Activated T-cell treated with anti-CD3 and anti-CD28 coated beads for 1 hour (primary cell): Measurements from ENCODE around the gene CFAP43.

ENCODE experiments used
- DNase-seq: peaks from one replicate; pipeline ENCODE4 v3.0.0-alpha.2; 2020; ENCODE audit warnings: low read depth

CFAP43 gene

GRCh38 chr10:104231784-104232612 lies at the start of gene CFAP43:
CFAP43 (minus strand) TSS chr10:104232364; CDS start chr10:104232246, 118 bp downstream.
- peak; percentile 99 for DNase-seq

GRCh38 chr10:104281694-104282093 lies 49.5 kb upstream of the CFAP43 start:
- DNase-seq = no peak

DNA sequence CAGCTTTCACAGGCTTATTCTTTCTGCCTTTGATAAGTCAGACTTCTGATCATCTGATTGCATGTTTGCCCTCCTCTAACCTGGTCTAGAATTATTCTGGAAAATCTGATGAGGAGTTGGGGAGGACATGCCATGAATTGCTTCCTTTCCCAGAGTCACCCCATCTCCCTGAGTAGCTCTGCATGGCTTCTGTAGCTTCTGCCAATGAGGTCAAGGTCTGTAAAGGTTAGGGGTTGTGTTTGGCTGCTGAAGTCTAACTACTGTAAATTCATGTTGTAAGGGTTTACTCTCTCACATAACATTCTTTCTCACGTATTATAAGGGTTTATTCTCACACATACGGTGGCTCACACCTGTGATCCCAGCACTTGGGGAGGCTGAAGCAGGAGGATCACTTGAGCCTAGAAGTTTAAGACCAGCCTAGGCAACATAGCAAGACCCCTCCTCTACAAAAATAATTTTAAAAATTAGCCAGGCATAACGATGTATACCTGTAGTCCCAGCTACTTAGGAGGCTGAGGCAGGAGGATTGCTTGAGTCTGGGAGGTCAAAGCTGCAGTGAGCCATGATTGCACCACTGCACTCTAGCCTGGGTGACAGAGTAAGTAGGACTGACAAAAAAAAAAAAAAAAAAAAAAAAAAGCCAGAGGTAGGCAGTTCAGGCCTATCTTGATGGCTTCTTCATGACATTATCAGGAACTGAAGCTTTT lies 47.5 kb upstream of the CFAP43 start:
- no peak for DNase-seq

GRCh38 chr10:104277785-104278184 lies 45.6 kb upstream of the CFAP43 start:
- DNase-seq = no peak

DNA sequence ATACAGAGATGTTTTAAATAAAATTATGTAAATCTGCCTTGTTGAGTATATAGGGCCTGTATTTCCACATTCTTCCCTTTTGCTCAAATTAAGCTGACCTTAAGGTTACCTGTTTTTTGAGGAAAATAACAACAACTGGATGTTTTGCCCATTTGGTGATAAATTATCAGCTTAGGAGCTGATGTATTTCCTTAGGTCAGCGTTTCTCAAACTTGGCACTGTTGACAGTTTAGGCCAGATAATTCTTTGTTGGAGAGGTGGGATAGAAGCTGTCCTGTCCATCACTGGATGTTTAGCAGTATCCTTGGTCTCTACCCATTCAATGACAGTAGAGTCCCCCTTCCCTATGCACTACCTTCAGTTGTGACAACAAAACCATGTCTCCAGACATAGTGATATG lies 44.0 kb upstream of the CFAP43 start:
- DNase-seq = no peak

- peak; percentile 38 for DNase-seq
Observed at GRCh38 chr10:104274762-104275721, 42.9 kb upstream of the CFAP43 start.

- no peak for DNase-seq
Observed at GRCh38 chr10:104273899-104274575, 41.9 kb upstream of the CFAP43 start.

DNA sequence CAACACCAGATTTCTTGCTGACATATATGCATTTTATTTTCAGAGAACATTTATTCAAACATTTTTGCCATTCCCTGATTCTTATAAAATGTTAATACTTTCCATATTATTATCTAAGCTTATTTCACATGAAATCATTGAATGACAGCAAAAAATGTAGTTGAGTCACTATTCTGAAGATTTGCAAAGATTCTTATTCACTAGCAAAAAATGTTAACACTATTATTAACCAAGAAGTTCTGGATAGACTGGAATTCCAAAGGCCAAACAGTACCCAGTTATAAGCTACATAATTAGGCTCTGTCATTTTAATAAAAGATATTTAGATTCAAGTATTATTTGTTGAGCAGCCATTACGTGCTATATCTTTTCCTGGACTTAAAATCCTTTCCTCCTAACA lies 41.1 kb upstream of the CFAP43 start:
- no peak for DNase-seq

DNA sequence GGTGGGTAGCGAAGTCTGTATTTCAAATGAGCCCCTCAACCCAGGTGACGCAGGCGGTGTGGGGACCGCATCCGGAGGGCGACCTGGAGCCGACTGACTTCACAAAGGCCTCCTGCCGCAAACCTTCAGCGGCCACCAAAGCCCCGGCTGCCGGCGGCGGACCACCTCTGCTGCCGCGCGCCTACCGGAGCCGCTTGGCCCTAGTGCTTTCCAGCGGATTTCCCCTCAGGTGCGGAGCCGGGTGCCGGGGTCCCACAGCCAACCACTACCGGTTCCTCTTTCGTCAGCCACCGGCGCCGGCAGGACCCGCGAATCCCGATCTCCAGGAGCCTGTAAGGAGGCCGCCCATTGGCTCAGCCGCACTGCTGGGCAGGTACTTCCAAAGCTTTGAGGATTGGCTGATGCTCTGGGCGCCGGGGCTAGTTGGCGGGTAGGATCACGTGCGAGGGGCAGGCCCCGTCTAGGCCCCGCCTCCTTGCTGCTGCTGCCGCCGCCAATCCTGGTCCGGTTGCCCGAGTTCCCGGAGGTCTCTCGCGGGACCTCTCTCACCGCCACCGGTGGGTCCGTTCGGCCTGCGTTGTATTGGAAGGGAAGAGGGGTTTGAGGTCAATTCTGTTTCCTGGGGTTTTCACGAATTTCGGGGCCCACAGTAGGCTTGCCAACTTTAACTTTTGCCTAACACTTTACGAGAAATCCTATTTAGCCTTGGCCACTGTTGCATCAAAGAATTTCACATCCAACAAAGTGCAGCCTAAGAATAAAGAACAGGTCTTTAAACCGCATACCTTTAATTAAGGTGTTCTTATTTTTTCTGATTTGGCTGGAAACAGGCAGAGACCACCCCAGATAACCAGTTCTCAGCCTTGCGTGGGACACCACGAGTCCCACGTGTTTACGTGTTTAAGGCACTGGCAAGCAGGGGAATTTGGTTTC lies 36.8 kb upstream of the CFAP43 start, which contains the start of gene GSTO2:
GSTO2 (plus strand) TSS at position 472 of the 933 bp plus-strand sequence. CDS start 5,732 bp downstream, outside the sequence.
- peak; percentile 94 for DNase-seq

DNA sequence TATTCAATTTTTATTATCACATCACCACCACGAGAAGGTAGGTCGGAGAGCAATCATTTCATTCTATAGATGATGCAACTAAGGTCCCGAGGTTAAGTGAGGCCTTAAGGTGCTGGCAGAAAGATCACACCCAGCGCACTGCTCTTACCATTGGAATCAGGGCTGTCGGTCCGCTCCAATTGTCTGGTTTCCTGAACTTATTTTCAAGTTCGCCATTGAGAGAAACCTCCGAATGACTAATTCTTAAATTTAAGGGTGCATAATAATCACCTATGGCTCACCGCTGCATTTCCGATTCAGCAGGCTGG lies 36.2 kb upstream of the CFAP43 start:
- DNase-seq = no peak

DNA sequence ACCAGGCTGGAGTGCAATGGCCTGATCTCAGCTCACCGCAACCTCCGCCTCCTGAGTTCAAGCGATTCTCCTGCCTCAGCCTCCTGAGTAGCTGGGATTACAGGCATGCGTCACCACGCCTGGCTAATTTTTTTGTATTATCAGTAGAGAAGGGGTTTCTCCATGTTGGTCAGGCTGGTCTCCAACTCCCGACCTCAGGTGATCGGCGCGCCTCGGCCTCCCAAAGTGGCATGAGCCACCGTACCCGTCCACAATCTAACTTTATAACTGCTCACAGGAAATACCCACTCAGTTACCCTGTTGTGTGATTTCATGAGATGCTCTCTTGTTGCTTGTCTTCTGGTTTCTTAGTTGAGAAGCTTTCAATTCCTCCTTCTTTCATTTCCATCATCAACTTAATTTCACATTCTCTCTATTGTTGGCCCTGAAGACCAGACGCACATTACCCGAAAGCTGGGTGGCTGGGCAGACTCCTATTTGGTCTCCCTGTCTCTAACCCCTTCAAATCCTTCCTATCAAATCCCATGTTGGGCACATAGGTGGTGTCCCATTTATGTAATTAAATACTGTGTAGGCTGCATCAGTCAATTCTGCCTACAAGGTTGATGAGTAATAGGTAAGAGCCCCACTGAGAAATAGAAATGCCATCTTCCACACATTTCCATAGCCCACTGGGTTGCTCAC lies 35.7 kb upstream of the CFAP43 start:
- no peak for DNase-seq

- no peak for DNase-seq
Observed at GRCh38 chr10:104264783-104265182, 32.6 kb upstream of the CFAP43 start.

GRCh38 chr10:104262055-104262454 lies 29.9 kb upstream of the CFAP43 start:
- DNase-seq = no peak

GRCh38 chr10:104260775-104261115 lies 28.6 kb upstream of the CFAP43 start:
- DNase-seq = no peak

- DNase-seq = no peak
Observed at GRCh38 chr10:104259999-104260774, 28.0 kb upstream of the CFAP43 start.

DNA sequence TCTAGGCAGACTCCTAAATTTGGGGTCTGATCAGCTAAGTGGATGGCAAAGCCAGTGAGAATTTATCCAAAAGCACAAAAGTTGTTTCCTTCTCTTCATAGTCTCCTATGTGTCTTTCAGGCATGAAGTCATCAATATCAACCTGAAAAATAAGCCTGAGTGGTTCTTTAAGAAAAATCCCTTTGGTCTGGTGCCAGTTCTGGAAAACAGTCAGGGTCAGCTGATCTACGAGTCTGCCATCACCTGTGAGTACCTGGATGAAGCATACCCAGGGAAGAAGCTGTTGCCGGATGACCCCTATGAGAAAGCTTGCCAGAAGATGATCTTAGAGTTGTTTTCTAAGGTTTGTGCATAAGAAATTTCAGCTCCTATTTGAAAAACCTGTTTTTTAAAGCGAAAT lies 27.3 kb upstream of the CFAP43 start:
- DNase-seq = no peak

DNA sequence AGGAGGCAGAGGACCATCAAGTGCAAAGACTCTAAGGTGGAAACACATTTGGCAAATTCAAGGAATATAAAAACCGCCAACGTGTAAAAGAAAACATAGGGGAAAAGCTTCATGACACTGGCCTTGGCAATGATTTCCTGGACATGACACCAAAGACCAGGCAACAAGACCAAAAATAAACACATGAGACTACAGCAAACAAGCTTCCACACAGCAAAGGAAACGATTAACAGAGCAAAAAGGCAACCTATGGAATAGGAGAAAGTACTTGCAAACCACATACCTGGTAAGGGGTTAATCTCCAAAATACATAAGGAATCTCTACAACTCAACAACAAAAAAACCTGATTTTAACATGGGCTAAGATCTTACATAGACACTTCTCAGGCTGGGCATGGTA lies 26.0 kb upstream of the CFAP43 start:
- no peak for DNase-seq

- no peak for DNase-seq
Observed at GRCh38 chr10:104257235-104257634, 25.1 kb upstream of the CFAP43 start.

DNA sequence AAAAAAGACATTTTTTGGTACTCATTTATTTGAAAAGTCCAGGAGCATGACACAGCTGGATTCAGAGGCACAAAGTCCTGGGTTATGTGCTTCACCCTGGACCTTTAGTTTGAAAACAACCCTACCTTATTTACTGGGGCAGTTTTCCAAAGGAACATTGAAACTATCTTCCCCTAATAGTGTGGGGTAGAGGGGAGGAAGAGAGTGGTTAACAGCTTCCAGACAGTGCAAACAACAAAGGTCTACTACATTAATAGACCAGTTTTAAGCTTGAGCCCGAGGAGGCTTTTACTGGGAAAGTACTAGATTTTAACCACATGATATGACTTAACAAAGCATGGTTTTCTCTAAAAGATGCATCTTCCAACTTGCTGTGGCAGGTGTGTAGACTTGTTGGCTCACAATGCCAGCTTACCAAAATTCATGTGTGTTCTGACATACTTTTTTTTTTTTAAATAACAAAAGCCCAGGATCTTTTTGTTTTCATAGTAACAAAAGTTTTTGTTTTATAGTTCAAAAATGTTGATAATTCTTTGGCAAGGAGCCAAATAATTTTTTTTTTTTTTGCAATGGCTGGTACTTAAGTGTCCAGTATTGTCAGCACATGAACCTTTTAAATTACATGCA lies 24.3 kb upstream of the CFAP43 start:
- no peak for DNase-seq
